Prostate gland (tissue), 2 donors: ENCODE measurements around the gene TBL3.
A peak's percentile ranks its signal among the peaks of the same experiment; 100 is the strongest.

ENCODE experiments used
- CTCF ChIP-seq, 4 experiments: fragments of 200-600 bp in 2 of 4; fragments of 450-650 bp in 2 of 4; sonication (generic) in 2 of 4; IDR thresholded peaks; 1 replicate in 3 of 4; 2 replicates in 1 of 4; pipeline ENCODE4 v1.5.1; 2016 to 2019; ENCODE audit warnings: antibody characterized with exemption in 4 of 4, mild to moderate bottlenecking in 2 of 4, moderate library complexity in 2 of 4
- POLR2AphosphoS5 ChIP-seq: sonication (generic); formaldehyde crosslinking; IDR thresholded peaks from one replicate; pipeline ENCODE4 v1.6.1; 2017; ENCODE audit warnings: antibody characterized with exemption

GRCh38 chr16:1991948-1992703, 20.3 kb downstream of the TBL3 start:
- peak in 1 of 4 experiments; percentile 4 for TF ChIP-seq CTCF (IDR thresholded peaks at IDR 0.05)
- TF ChIP-seq POLR2AphosphoS5, result peak; percentile 38
